SIG-M5 treated with dmso at 0.1 percent for 504 hours (cell line): ENCODE measurements around the gene HUNK.
"Not testable (repeated sequence)": the region's sequence is repeated elsewhere in the genome, so short reads cannot be mapped to it uniquely, and the experiment has no call there.

Source experiments
- DNase-seq: peaks from one replicate; lab custom pipeline; 2025; ENCODE audit not compliant: unreplicated experiment; lab: John Stamatoyannopoulos, UW

HUNK gene

DNA sequence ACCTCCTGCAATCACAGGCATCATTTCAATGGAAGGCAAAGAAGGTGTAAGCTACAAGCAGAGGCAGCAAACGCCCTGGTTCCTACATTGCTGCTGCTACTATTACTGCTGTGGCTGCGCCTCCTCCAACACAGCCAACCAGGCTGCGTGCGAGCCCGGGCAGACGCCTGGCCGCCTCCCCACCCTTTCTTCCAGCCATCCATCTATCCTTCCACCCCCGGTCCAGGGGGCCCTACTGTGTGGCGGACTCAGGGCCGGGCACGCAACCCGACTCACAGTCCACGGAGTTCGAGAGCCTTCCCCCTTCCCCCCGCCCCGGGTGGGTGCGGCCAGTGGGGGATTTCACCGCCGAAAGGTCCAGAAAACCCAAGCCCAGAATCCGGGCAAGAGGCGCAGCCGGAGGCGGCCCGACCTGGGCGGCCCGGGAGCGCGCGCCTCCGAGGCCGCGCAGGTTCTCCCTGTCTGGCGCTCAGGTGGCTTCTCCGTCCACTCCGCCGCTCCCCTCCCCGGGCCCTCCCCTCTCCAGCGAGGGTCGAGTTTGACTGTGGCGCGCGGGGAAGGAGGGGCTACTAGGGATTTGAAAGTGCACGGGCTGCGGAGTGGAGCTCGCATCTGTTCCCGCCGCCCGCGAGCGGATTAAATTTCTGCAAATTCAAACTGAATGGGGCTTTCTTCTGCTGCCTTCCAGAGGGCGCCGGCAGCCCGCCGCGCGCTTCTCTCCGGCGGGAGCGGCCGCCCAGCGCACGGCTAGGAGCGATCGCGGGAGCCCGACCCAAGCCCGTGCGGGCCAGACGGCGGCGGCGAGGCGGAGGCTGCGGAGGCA is at the start of gene HUNK:
Gene HUNK (plus strand): TSS at position 569 of the 823 bp plus-strand sequence. CDS start 655 bp downstream, outside the sequence.
- DNase-seq = peak; percentile 31

- DNase-seq = no peak
Observed at GRCh38 chr21:31829736-31830472, 42.9 kb upstream of the HUNK start.

- no peak for DNase-seq
Observed at GRCh38 chr21:31830701-31831100, 42.1 kb upstream of the HUNK start.

DNA sequence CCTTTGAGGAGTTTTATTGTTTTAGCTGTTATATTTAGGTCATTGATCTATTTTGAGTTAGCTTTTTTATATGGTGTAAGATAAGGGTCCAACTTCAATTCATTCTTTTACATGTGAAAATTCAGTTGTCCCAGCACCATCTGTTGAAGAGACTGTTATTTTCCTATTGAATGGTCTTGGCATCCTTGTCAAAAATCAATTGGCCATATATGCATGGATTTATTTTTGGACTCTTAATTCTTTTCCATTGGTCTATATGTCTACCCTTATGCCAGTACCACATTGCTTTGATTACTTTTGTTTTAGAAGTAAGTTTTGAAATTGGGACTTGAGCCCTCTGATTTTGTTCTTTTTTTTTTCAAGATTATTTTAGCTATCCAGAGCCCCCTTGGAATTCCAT is 35.8 kb upstream of the HUNK start:
- DNase-seq = no peak

- DNase-seq = peak; percentile 82
Observed at GRCh38 chr21:31837618-31838390, 35.0 kb upstream of the HUNK start.

DNA sequence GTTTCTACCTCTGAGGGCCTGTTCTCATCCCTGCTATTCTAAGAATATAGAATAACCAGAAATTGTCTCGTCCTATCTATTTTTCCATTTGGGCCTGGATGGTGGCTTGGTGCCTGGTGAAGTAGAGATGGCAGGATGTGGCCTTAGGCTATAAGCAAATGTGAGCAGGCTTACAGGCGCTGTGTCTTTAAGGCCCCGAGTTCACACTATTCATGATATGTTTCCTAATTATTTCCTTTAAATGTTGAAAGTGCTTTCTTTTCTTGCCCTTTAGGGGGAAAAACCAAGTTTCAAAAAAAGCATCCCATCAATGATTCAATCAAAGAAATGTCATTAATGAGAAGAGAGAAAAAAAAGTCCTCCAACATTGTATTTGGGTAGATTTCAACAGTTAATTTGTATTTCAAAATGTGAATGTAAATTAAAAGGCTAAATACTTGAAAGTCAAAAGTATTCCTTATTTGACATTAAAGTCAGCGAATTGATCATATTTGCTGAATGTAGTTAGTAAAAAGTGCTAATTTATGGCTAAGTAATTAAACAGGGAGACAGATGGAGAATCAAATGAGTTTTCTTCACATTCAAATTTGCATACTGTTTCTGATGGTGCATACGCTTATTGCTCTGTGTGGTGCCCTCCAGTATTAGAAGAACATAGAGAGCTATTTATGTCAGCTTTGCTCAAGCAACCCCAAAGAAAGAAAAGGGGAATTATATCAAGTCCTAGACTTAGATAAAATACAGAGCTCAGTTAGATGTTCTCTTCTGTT is 34.0 kb upstream of the HUNK start:
- DNase-seq = no peak

DNA sequence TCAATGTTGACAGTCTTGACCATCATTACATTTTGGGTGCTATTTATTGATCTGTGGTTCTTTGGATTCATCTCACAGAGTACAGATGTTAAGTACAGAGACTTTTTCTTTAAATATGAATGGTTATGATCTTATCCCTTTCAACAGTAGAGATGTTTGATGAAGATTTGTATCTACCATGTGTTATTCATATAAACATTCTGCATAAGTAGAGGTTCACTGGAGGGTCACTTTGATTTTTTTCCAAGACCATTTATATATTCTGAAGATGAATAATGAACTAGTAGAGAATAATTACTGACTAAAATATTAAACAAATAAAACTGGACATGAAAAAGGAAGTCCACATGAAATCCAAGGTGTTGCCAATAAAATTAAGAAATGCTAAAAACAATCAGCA is 28.6 kb upstream of the HUNK start:
- no peak for DNase-seq

GRCh38 chr21:31845151-31845729 is 27.6 kb upstream of the HUNK start:
- no peak for DNase-seq

DNA sequence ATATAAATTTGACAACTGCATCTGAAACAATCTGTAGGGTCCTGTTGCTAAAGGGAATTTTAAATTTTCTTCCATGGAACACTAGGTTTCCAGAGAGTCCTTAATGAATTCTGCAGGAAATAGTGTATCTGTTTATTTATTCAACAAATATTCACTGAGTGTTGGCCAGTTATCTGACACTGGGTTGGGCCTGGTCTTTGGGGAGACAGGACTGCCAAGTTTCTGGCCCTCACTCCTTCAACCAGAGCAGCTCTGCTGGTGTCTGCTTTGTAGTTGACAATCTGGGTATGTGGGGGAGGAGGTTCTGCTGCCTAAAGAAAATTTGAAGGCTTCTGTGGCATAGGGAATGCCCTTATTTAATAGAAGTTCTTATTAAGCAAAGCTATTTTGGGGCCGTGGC is 26.1 kb upstream of the HUNK start:
- no peak for DNase-seq

DNA sequence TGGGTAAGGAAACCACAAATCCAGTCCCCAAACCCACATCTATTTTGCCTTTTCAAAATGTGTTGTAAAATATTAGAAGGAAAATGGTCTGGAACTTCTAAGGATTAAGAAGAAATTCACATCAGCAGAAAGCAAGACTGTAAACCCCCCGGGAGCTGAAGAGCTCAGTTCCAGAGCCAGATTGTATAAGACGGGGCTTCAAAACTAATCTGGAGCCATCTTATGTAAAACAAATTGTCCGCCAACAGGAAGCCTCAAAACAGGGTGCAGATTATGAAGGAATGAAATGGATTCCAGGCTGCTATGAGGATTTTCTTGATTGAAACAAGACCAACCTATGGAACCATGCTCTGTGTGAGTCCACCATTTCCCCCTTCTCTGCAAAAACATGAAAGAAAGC is 25.1 kb upstream of the HUNK start:
- no peak for DNase-seq

DNA sequence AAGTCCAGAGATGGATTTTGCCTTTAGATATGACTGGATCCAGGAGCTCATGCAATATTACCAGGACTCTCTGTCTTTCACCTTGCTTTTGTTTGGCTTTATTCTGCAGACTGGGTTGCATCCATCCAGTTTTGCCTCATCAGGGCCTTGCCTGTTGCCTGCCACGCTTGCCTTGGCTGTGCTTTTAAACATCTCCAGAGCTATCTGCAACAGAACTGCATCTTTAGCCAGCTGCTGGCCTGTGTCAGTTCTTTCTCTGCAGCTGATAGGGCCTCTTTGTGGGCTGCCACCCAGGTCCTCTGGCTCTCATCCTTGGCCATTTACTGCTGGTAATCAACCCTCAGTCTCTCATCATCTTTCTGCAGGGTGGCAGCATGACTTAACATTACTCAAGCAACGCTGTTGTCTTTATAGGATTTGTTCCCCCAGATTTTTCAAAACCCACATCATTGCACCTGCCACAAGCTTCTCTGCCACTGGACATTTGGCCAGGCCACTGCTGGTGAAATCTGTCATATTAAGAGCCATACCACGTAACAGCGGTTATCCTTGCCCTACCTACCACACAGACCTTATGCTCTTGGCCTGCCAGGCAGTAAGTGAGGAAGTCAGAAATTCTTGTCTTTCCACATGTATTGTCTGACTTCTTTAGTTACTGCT is 24.4 kb upstream of the HUNK start:
- DNase-seq = no peak

DNA sequence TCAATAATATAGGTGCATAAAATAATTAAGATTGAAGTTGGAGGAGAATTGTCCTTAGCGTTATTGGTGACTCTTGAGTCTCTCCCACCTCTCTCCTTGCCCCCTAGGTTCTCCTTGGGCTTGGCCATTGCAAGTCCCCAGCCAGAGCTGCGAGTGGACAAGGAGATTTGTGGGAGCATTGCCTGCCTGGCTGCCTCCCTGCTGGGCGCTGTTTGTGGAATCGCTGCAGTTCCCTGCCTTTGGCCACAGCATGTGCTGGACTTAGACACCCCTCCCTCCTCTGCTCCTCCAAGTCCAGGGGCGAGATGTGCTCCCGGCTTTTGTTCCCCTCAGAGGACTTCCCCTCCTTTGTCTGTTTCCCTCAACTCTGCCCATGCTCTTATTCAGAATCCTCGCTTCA is 21.9 kb upstream of the HUNK start:
- no peak for DNase-seq

DNA sequence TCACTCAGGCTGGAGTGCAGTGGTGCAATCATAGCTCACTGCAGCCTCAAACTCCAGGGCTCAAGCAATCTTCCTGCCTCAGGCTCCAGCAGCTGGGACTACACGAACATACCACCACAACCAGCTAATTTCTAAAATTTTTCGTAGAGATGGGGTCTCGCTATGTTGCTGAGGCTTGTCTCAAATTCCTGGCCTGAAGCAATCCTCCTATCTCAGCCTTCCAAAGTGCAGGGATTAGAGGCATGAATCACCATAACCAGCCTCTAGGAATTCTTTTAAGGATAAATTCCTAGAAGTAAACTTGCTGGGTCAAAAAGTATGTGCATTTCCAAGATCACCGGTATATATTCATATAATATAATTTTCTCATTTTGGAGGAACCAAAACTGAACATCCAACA is 17.6 kb upstream of the HUNK start:
- no peak for DNase-seq

DNA sequence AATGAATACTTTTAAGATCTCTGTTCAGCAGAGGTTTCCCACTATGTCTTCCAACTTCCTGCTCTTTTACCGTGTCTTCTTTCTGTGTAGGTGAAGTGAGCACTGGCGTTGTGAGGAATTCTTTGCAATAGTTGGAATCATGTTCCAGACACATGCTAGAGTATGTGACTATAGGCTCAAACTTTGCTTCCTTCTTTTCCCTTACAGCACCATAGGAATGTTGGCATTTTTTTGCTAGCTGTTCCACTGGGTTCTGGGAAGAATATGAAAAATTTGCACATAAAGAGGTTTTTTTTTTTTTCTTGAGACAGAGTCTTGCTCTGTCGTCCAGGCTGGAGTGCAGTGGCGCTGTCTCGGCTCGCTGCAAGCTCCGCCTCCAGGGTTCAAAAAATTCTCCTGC is 15.7 kb upstream of the HUNK start:
- no peak for DNase-seq

DNA sequence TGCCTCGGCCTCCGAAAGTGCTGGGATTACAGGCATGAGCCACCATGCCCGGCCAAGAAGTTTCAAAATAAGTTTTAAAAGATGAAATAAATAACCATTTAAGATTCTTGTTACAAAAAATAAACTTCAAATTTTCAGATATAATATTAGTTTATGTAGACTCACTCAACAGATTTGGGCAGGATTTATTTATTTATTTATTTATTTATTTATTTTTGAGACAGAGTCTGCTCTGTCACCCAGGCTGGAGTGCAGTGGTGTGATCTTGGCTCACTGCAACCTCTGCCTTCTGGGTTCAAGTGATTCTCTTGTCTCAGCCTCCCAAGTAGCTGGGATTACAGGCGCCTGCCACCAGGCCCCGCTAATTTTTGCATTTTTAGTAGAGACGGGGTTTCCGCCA is 15.2 kb upstream of the HUNK start:
- DNase-seq = not testable (repeated sequence)

DNA sequence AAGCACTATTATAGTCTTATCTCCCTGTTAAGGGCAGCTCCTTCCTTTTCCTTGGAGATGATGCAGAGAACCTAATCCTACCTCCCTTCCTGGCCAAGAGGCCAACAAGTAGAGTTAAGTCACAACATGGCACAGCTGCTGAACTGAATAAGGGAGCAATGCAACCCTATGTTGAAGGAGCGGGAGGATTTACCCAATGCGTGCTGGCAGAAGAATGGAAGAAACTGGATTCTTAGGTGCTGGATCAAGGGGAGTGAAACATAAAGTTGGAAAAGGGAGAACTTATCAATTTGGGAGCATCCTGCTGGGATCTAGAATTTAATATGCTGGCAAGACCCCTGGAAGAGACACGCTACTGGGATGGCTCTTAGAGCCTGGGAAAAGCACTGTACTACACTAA is 12.0 kb upstream of the HUNK start:
- DNase-seq = no peak

DNA sequence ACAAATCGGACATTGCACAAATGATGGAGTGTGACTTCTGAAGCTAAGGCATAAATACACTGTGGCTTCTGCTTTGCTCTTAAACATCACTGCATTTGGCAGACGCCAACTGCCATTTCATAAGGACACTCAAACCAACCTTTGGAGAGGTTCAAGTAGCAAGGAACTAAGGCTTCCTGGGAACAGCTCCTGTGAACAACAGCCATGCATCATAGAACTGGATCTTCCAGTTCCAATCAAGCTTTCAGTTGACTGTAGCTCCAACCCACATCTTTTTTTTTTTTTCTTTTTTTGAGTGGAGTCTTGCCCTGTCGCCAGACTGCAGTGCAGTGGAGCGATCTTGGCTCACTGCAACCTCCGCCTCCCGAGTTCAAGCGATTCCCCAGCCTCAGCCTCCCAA is 10.7 kb upstream of the HUNK start:
- no peak for DNase-seq

GRCh38 chr21:31865429-31865970 is 7.3 kb upstream of the HUNK start:
- DNase-seq = no peak

DNA sequence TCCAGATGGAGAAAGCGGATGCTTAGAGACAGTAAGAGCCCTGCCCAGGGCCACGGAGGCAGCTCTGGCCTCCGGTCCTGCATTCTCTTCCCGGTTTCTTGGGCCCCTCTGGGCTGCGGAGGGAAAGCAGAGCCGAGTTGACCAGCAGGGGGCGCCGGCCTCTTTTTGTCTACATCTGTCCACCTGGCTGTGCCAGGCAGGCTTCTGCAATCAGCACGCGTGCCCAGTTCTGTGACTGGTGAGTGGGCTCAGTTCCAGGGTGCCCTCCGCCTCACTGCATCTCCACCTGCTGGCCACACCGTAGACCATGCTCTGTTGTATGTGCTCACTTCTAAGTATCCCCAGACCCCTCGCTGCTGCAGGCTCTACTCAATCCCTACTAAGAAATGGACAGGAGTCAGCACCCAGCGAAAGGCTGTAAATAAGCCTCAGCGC is 6.7 kb upstream of the HUNK start:
- DNase-seq = peak; percentile 57

GRCh38 chr21:31869750-31870149 is 3.1 kb upstream of the HUNK start:
- DNase-seq = no peak
